NCI-H2081 treated with DMSO at 0.1 percent for 48 hours (cell line): ENCODE measurements around the gene ZCWPW2.

ENCODE experiments used
- DNase-seq: peaks from one replicate; lab custom pipeline; 2025; lab: John Stamatoyannopoulos, UW

The ZCWPW2 gene

DNA sequence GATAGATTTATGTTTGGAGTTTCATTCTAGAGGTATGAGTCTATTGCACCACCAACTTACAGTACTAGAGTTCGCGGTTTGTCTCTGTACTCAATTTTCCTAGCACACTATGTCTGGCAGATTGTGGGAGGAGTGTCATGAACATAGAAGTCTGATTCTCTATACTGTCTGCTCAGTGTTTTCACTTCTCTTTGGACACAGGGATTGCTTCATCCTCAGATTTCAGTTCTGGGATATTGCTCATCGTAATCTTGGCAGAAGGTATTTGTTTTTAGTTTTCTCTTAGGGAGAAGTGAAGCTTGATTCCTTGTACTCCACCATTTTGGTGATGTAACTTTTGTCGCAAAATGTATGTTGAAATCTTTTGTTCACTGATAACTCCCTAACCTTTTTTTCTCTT lies 27.9 kb downstream of the ZCWPW2 start:
- no peak for DNase-seq

DNA sequence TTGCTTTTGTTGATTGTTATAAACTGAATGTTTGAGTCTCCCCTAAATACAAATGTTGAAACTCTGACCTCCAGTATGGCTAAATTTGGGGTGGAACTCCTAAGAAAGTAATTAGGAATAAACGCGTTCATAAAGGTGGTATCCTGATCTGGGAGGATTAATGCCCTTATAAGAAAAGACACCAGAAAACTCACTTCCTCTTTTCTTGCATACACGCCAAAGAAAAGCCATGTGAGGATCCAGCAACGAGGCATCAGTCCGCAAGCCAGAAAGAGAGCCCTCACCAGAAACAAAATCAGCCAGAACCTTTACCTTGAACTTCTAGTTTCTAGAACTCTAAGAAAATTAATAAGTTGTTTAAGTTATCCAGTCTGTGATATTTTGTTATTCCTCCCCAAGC lies 37.5 kb downstream of the ZCWPW2 start:
- DNase-seq, result no peak

DNA sequence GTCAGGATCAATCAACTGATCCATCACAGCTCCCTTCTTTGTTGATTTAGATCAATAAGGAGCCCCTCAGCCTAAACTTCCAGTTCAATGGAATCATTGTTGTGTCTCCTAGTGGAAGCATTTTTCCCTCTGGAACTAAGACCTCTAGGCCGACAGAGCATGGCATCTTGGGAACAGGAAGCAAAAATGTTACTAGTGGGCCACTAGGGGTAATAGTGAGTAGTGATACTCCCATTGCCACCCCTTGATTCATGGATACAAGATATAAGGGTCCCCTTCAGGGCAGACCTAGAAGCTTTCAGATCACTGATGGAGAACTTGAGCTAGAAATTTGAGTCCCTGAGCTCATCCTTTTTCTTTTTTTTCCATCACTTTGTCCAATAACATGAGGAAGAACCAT lies 40.5 kb downstream of the ZCWPW2 start:
- DNase-seq, result no peak

DNA sequence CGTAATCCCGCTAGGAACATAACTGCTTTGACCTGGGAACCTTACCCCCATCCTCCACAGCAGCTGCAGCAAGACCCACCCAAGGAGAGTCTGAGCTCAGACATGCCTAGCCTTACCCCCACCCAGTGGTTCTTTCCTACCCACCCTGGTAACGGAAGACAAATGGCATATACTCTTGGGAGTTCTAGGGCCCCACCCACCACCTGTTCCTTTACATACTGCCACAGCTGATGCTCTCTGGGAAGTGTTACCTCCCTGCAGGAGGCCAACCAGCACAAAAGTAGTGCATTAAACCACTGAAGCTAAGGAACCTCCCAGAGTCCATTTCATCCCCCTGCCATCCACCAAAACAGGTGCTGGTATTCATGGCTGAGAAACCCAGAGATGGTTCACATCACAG lies 50.7 kb downstream of the ZCWPW2 start:
- DNase-seq, result no peak

DNA sequence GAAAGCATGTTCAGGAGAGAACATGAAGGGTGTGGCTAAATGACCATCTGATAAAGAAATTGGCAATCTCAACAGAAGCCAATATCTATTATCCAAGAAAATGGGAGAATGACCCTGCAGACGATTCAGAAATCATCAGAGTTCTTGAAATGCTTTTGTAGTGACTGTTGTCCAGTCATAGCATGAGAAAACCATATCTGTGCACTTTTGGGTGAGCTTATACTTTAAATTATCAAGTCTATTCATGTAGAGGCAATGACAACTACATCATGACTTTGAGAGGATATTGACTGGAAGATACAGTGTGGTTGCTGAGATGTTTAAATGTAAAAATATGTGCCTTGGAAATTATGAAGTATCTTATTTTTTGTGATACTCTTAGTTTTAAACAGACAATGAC lies 57.7 kb downstream of the ZCWPW2 start:
- DNase-seq, result no peak

DNA sequence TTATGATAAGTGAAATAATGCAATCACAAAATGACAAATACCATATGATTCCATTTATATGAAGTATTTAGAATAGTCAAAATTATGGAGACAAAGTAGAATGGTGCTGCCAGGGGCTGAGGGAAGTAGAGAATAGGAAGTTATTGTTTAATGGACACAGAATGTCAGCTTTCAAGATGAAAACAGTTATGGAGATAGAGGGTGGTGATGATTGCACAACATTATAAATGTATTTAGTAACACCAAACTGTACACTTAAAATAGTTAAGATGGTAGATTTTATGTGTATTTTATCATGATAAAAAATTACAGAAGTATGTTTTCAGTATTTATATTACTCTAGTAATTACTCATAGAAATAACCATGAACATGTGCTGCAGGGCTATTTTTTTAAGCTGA lies 100.9 kb downstream of the ZCWPW2 start:
- DNase-seq, result no peak

DNA sequence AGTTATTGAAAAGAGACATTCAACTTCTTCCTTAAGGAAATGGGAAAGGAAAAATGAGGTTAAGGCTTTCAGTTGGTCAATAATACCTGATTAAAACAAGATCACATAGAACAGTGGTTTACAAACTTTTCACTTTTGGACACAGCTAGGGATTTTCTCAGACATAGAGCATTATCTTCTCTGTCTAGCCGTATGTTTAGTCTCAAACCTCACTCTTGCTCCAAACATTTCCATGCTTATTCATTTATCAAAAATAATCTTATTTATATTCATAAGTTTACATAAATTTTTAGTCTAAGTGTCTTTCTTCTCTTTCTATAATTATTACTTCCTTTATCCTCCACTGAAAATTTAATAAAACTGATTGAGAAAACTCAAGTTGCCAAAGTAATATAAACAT lies 114.3 kb downstream of the ZCWPW2 start:
- DNase-seq, result no peak

DNA sequence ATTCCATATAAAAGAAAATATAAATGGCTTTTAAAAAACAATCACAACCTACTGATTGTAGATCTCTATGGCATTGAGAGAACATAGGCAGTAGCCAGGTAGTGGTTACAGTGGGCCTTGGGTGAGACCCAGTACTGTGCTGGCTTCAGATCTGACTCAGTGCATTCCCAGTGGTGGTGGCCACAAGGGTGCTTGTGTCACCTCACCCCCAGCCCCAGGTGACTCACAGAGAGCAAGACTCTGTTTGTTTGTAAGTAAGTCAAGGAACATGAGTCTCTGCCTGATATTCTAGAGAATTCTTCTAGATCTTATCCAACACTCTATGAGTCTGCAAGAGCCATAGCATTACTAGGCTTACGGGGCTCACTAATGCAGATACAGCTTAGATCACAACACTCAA lies 118.9 kb downstream of the ZCWPW2 start:
- DNase-seq, result no peak

DNA sequence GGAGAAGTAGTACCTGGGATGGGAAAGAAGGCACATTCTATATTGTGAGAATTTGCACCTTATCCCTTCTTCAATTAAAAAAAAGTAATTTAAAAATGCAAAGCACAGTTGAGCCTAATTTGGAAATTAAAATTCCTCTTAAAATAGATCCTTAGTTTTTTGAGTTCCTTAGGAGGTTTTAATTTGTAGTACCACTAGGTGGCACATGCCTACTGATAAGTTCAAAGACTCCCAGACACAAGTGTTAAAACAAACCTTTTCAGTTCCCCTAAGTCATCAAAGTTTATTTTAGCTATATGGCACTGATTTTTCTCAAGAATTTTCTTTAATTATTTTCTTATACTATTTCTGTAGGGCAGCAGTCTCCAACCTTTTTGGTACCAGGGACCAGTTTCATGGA lies 127.7 kb downstream of the ZCWPW2 start:
- DNase-seq, result no peak

DNA sequence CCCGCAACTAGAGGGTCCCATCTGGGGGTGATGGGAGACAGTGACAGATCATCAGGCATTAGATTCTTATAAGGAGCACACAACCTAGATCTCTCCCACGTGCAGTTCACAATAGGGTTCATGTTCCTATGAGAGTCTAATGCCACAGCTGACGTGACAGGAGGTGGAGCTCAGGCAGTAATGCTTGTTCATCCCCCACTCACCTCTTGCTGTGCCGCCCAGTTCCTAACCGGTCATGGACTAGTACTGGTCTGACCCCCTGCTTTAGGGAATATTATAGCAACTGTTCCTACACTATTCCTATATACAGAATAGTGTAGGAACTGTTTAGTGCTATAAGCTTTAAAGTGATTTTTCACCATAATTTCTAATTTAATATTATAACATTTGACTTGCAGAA lies 128.2 kb downstream of the ZCWPW2 start:
- no peak for DNase-seq

DNA sequence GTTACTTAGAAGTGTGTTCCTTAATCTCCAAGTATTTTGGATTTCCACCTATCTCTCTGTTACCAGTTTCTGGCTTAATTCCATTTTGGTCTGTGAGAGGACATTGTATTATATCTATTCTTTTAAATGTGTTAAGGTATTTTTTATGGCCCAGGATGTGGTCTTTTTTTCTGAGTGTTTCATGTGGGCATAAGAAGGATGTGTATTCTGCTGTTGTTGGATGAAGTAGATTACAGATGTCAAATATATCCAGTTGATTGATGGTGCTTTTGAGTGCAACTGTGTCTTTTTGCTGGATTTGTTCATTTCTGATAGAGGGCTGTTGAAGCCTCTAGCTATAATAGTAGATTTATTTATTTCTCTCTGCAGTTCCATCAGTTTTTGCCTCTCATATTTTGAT lies 136.6 kb downstream of the ZCWPW2 start:
- DNase-seq, result no peak

DNA sequence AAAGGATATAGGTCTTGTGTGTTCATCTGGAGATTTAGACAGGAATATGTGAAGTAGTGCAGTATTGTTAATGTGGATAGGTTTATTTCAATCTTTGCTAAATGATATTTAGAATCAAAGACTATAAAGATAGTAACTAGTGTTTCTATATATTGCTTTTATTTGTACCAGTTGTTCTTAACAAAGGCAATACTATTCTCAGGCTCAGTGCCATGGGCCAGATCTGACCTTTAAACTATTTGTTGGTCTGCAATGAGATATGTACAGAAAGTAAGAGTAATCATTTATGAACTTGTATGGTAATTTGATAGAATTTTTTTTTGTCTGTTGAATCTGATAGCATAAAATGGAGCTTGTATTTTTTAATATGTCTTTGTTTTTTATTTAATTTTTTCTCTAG lies 146.8 kb downstream of the ZCWPW2 start:
- DNase-seq, result no peak

DNA sequence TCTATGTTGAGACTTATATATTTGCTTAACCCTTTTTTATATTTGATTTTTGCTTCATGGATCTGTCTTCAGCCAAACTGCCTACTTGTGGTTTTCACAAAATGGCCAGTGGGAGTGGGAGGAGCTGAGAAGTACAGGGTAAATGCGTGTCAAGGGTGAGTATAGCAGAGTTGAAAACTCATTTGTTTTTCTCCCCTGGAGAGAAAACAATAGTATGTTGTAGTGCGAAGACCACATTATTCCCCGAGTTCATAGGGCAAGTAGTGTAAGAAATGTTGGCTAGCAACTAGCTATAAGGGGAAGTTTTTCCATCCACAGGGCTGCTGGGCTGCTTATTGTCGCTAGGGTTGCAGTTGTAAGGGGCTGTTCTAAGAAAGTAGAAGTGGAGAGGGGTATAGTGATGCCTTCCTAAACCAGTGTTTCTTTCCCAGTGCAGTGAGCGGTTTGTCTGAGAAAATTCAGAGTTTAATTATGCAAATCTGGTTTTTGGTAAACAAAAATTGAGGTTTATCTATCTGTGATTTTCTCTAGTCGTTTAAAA lies 153.9 kb downstream of the ZCWPW2 start:
- DNase-seq, result no peak

DNA sequence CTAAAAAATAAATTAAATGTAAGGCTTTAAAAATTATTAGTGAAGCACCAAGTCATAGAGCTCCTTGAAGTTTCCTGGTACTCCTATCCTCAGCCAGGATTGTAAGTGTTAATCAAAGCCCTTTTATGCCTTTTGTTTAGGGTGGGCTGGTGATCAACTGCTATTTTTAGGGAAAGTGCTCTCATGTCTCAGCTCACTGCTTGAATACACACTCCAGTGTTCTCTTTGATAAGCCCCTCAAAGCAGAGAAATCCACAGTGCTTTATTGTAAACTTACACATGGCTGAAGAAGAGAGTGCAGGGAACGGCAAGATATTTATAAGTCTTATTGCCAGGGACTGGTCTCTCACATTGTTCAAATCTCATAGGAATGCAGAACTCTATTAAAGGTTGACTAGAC lies 156.5 kb downstream of the ZCWPW2 start:
- no peak for DNase-seq

DNA sequence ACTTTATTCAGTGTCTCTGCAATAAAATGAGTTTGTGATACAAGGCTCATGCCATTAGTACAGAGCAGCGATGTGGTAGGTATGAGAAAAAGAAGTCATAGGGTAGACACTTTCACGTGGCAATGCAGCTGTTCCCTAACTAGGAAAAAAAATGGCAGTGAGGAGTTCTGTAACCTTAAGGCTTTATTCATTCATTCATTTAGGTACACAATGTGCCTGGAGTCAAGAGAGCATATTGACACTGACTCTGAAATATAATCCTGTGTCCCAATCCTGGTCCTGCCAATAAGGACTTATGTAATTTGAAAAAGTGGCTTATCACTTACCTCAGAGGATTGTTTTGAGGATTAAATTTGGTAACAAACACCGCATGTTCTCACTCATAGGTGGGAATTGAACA lies 173.1 kb downstream of the ZCWPW2 start:
- DNase-seq, result no peak

DNA sequence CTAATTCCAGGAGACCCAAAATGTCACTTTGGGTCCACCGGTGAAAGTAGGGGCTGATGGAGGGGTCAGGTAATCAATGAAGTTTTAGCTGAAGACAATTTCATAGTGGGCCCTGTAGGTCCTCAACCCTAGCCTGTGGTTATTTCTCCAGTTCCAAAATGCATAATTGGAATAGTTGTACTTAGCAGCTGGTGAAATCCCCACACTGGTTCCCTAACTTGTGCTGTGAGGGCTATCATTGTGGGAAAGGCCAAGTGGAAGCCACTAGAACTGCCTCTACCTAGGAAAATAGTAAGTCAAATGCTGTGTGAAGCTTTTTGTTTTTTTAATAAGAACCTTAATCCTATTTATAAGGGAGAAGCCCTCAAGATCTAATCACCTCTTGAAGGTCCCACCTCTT lies 193.8 kb downstream of the ZCWPW2 start:
- DNase-seq, result no peak

DNA sequence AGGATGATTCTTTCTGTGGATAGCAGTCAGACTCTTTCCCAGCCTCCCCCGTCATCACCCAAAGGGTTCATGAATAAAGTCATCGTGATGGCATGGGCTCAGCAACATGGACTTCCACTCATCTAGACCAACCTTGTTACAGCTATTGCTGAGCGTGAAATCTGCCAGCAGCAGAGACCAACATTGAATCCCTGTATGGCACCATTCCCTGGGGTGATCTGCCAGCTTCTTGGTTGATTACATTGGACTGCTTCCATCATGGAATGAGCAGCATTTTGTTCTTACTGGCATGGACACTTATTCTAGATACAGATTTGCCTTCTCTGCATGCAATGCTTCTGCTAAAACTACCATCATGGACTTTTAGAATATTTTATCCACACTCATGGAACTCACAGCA lies 195.7 kb downstream of the ZCWPW2 start:
- DNase-seq, result no peak

DNA sequence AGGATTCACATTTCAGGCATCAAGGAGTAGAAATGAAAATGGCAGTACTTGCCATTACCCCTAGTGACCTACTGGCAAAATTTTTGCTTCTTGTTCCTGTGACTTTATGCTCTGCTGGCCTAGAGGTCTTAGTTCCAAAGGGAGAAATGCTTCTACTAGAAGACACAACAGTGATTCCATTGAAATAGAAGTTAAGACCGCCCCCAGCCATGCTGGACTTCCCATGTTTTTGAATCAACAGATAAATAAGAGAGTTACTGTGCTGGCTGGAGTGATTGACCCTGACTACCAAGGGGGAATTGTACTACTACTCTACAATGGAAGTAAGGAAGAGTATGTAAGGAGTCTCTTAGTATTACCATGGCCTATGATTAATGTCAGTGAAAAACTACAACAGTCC lies 196.3 kb downstream of the ZCWPW2 start:
- no peak for DNase-seq

DNA sequence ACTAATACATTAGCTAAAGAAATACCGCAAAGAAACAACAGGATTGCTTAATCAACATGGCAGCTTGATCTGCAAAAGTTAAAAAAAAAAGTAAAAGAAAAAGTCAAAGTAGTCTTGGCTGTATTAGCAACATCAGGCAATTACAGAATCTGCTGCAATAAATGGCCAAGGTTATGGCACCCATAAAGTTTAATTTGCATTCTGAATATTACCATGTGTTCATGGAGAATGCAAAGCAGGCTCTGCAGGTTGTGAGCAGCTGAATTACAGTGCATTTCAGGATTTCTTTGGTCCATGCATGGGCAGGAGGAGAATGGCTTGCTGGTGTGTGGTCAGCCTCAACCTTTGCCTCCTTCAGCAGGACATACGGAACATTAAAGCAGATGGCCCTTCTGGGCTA lies 199.2 kb downstream of the ZCWPW2 start:
- DNase-seq, result no peak

DNA sequence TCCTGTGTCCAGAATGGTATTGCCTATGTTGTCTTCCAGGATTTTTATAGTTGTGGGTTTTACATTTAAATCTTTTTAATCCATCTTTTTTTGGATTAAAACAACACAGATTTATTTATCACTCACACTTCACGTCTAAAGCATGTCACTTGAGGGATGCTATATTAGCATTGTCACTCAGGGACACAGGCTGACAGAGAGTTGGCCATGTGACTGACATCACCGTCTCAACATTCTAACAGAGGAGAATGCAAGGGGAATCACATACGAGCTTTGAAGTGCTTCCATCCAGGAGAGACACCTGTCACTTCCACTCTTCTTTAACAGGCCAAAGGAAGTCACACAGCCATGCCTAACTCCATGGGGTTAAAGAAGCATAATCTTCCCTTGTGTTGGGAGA lies 204.7 kb downstream of the ZCWPW2 start:
- DNase-seq, result no peak

DNA sequence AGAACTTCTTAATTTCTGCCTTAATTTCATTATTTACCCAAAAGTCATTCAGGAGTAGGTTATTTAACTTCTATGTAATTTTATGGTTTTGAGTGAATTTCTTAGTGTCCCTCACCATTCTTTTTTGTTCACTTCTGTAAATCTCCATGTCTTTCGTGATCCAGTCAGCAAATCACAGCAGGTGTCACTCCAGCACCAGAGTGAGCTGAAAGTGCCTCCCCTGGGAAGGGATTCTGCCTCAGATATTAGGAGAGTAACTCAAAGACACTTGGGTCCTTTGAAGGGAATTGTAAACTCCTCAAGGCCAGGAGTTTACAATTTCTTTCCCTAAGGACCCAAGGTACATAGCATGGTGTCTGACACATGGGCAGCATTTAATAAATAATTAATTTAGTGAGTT lies 207.7 kb downstream of the ZCWPW2 start:
- DNase-seq, result no peak

DNA sequence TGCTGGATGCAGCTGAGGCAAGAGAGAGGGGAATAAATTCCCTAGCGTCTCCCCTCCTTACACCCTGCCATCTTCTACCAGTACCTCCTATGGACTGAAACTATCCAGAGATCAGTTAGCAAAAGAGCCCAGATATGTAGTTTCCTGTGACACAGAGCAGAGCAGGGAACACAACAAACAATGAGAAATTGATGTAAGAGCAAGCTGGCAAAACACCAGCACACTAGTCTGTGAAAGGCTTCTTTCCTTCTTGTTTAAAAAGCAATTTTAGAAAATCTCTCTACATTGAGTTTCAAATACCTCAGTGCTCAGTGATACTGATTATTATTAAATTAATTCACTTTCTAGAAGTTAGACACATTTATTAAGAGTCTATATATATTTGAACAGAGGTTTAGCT lies 215.7 kb downstream of the ZCWPW2 start:
- DNase-seq, result no peak

DNA sequence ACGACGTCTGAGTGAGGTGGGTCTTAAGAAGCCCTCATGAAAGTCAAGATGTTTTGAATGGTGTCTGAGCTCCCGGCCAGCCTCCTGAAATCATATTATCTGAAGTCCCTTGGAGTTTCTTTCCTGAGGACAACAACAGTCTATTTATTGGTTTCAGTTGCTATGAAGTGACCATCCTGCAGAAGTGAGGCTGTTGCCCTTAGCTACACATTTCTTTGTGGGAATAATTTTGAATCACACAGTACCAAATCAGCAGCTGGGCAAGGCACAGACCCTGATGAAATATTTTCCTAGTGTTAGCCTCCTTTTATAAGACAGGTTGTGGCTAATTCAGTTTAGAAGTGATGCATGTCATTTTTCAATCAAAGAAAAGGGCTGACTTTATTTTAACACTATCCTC lies 220.8 kb downstream of the ZCWPW2 start:
- no peak for DNase-seq

DNA sequence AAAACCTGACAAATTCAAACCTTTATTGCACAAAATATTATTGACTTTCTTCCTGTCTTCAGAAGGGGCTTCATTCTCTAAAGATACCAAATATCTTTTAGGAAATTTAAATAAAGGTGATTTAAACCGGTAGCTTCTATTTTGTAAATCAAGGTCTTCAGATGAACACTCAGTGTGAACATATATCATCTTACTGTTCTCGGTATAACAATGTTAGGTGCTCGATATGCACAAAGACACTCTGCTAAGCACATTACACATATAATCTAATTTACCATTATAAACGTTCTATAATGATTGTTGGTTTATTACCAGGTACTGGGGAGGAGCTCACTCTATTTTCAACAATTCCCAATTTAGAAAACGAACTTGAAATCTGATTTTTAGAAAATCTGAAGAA lies 225.5 kb downstream of the ZCWPW2 start:
- no peak for DNase-seq

DNA sequence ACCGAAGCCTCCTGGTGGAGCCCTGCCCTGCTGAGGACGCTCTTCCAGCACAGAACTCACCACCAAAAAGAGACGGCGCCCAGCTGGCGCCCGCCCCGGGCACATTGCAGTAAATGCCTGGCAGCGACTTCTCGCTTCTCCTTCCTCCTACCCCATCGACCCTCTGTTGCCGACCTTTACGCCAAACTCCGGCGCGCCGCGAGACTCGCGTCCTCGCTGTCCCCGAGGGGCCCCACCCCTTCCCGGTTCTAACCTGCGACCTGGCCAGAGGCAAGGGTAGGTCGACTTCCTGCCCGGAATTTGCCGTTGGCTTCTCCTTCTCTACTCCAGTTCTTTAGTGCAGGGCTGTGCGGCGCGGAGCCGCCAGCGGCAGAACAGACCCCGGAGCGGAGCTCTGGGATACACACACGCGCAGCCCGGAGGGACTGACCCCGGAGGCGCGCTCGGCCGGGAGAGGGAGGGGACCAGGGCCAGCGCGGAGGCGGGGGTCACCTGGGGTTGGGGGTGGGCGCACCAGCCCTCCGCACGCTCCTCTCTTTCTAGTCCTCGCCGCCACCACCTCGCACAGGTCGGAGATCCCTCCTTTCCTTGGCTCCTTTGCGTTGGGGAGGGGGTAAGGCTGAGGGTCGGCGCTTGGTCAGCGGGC lies 226.7 kb downstream of the ZCWPW2 start:
- DNase-seq, result no peak
